ENCODE results near the gene SLC4A9. TPM values are rescaled to one million over a fixed set of nuclear protein-coding genes. Genes with fewer than 3 reads are reported as not detected.

The SLC4A9 gene
- total RNA-seq, 4 donors from 2014 or later = 0.12 TPM; not detected in 3

DNA sequence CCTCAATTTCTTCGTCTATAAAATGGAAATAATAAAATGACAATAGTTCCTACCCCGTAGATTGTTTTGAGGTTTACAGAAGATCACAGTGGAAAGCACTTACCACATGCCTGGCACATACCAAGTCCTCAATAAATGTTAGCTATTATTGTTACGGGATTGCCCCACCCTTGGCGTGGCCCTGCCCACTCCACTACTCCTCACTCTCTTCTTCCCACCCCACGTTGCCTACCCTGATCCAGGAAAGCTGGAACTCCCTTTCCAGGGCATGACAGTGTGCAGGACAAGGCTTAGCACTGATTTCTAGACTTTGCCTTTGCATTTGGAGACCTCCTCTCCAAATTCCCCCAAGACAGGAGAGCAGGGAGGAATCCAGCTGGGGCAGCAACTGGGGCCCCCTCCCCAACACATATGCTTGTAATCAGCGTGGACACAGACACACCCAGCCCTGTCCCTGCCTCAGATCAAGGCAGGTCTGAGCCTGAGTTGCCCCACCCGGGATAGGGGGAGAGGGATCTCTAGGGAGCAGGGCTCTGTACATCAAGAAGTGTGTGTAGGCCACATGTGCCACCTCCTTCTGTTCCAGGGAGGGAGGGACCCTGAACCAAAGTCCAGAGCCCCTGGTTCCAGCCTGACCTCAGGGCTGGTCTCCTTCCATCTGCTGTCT is 6.7 kb downstream of the SLC4A9 start:
- intact Hi-C loops (cut with DNase I; ENCODE audit: low total_unique reads) = no loop called here
- TF ChIP-seq POLR2A (IDR thresholded peaks at IDR 0.05) = no peak
- TF ChIP-seq, protein P1, sequence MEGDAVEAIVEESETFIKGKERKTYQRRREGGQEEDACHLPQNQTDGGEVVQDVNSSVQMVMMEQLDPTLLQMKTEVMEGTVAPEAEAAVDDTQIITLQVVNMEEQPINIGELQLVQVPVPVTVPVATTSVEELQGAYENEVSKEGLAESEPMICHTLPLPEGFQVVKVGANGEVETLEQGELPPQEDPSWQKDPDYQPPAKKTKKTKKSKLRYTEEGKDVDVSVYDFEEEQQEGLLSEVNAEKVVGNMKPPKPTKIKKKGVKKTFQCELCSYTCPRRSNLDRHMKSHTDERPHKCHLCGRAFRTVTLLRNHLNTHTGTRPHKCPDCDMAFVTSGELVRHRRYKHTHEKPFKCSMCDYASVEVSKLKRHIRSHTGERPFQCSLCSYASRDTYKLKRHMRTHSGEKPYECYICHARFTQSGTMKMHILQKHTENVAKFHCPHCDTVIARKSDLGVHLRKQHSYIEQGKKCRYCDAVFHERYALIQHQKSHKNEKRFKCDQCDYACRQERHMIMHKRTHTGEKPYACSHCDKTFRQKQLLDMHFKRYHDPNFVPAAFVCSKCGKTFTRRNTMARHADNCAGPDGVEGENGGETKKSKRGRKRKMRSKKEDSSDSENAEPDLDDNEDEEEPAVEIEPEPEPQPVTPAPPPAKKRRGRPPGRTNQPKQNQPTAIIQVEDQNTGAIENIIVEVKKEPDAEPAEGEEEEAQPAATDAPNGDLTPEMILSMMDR (IDR thresholded peaks at IDR 0.05) = no peak
- H3K4me1 ChIP-seq = no peaks in the 10 kb centered on the region

DNA sequence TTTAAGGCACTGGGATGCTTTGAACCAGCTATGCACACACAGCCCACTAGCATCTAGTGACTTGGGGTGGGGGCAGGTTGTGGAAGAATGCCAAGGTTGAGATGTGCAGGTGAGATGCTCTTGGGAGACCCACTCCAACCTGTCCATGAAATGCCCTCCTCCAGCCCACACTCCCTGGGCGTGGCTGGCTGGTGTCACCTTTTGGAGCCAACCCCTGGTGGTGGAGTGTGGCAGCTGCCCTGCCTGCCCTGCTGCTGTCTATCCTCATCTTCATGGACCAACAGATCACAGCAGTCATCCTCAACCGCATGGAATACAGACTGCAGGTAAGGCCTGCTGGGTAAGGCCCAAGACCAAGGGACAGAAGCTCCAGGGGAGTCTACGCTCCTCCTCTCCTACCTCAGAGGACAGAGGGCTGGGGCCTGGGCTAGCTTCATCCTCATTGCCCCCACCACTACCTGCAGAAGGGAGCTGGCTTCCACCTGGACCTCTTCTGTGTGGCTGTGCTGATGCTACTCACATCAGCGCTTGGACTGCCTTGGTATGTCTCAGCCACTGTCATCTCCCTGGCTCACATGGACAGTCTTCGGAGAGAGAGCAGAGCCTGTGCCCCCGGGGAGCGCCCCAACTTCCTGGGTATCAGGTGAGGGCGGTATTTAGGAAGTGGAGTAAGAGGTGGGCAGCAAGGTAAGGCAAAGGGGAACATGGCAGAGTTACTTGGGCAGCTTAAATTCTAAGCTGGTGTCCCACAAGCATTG is 7.4 kb downstream of the SLC4A9 start:
- Histone ChIP-seq H3K4me1 (no peaks in the 10 kb centered on the region), H3K9me3 (no peaks in the 10 kb centered on the region), H3K27me3 (no peaks in the 10 kb centered on the region), H3K36me3 (no peaks in the 10 kb centered on the region), H3K27ac (no peak overlapping the region), H3K4me3 (no peak overlapping the region)
- intact Hi-C loops (cut with DNase I; ENCODE audit: low total_unique reads) = no loop called here
- TF ChIP-seq, protein P1 (IDR thresholded peaks at IDR 0.05) = no peak
- no peak for TF ChIP-seq POLR2A (IDR thresholded peaks at IDR 0.05)
- no peak for DNase-seq

More for the DNA sequence above, 6.7 kb downstream of the SLC4A9 start:
- DNase-seq = no peak
- H3K9me3 ChIP-seq = no peaks in the 10 kb centered on the region
- no peak overlapping the region for H3K4me3 ChIP-seq
- H3K36me3 ChIP-seq = no peaks in the 10 kb centered on the region
- H3K27me3 ChIP-seq = no peaks in the 10 kb centered on the region
- no peak overlapping the region for H3K27ac ChIP-seq

DNA sequence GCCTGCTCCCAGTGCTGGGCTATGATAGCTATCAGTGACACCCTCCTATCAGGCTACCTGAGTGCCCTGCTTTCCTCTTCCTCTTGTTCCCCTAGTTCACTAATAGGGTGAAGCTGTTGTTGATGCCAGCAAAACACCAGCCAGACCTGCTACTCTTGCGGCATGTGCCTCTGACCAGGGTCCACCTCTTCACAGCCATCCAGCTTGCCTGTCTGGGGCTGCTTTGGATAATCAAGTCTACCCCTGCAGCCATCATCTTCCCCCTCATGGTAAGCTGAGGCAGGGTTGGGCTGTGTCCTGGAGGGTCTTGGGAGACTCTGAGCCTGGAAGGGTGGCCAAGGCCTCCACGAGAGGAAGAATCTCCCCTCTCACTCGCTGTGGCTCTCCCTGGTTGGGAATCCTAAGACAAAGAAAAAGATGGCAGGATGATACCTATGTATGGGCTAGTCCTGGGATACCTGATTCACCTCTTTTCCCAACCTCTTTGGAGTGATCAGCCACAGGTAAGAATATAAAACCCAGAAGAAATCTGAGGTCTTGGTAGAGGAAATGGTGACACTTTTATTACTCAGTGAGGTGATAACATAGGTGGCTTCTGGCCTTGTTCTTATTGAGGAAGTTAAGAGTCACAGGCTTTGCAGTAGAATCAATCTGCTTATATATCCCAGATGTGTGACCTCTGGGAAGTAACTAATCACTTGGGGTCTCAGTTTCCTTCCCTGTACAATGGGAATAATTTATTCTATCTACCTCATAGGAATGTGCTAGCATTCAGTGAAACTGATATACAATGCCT is 11.6 kb downstream of the SLC4A9 start:
- no peak for DNase-seq
- Histone ChIP-seq H3K4me1 (no peaks in the 10 kb centered on the region), H3K9me3 (no peaks in the 10 kb centered on the region), H3K27me3 (no peaks in the 10 kb centered on the region), H3K4me3 (no peak overlapping the region), H3K27ac (no peak overlapping the region), H3K36me3 (no peaks in the 10 kb centered on the region)
- intact Hi-C loops (cut with DNase I; ENCODE audit: low total_unique reads) = no loop called here
- TF ChIP-seq POLR2A (IDR thresholded peaks at IDR 0.05) = no peak
- TF ChIP-seq, protein P1 (IDR thresholded peaks at IDR 0.05) = no peak

DNA sequence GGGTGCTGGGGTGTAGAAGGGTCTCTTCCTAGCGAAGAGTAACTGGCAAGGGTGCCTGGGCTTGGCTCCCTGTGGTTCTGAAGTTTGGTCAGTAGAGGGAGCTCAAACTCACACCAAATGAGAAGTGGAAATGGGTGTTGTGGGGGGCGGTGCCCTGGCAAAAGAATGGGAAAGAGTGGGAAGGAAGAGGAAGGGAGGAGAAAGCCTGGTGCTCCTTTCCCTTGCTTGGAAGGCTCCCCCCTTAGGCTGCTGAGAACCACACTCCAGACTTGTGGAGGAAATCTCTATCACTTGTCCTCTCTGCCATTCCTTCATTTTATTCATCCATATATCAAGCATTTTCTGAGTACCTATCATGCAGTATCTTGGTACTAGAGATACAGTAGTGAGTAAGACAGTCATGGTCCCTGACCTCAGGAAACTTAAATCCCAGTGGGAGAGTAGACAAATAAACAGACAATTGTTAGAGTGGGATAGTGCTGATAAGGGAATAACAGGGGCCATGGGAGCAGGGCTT is 13.0 kb downstream of the SLC4A9 start:
- no peaks in the 10 kb centered on the region for H3K27me3 ChIP-seq

More for the DNA sequence above, 13.0 kb downstream of the SLC4A9 start:
- H3K9me3 ChIP-seq = no peaks in the 10 kb centered on the region
- no peak overlapping the region for H3K4me3 ChIP-seq
- TF ChIP-seq, protein P1 (IDR thresholded peaks at IDR 0.05) = peak; percentile 67 to 82 (median 72)
- TF ChIP-seq POLR2A (IDR thresholded peaks at IDR 0.05) = no peak
- DNase-seq = peak; percentile 72 to 74
- no peaks in the 10 kb centered on the region for H3K4me1 ChIP-seq
- intact Hi-C loops (cut with DNase I; ENCODE audit: low total_unique reads) = no loop called here
- H3K27ac ChIP-seq = no peak overlapping the region
- no peaks in the 10 kb centered on the region for H3K36me3 ChIP-seq
